Measurements from ENCODE around the gene CNFN. TPM values are rescaled to one million over a fixed set of nuclear protein-coding genes. Genes with fewer than 3 reads are reported as not detected.

The CNFN gene
- total RNA-seq, 1 experiment from 2014 or later, result not detected

Other genes starting within 250 kb of the CNFN start
- gene DEDD2, start 172.6 kb downstream of the CNFN start, total RNA-seq (2014; rRNA removed; shearing (Covaris generic)), result 16.2 and 18.0 TPM in 2 replicates
- gene ZNF526, start 170.0 kb downstream of the CNFN start, total RNA-seq (2014; rRNA removed; shearing (Covaris generic)), result 9.2 and 10.7 TPM in 2 replicates
- 34.9 and 37.1 TPM in 2 replicates for gene GSK3A, start 147.7 kb downstream of the CNFN start, total RNA-seq (2014; rRNA removed; shearing (Covaris generic))
- 35.1 and 37.7 TPM in 2 replicates for gene ERF, start 135.2 kb downstream of the CNFN start, total RNA-seq (2014; rRNA removed; shearing (Covaris generic))
- 19.1 and 21.5 TPM in 2 replicates for gene CIC, start 121.0 kb downstream of the CNFN start, total RNA-seq (2014; rRNA removed; shearing (Covaris generic))
- 0.73 and 1.9 TPM in 2 replicates for gene PRR19, start 88.2 kb downstream of the CNFN start, total RNA-seq (2014; rRNA removed; shearing (Covaris generic))
- gene PAFAH1B3, start 87.7 kb downstream of the CNFN start, total RNA-seq (2014; rRNA removed; shearing (Covaris generic)), result 62.5 and 65.6 TPM in 2 replicates
- gene TMEM145, start 77.0 kb downstream of the CNFN start, total RNA-seq (2014; rRNA removed; shearing (Covaris generic)), result 0.85 TPM in 1 of 2 replicates, not detected in the other
- 18.9 and 19.9 TPM in 2 replicates for gene MEGF8, start 64.7 kb downstream of the CNFN start, total RNA-seq (2014; rRNA removed; shearing (Covaris generic))
- gene LIPE, start 37.1 kb upstream of the CNFN start, total RNA-seq (2014; rRNA removed; shearing (Covaris generic)), result not detected in 2 replicates
- not detected in 2 replicates for gene CXCL17, start 52.6 kb upstream of the CNFN start, total RNA-seq (2014; rRNA removed; shearing (Covaris generic))
- gene CEACAM1, start 138.2 kb upstream of the CNFN start, total RNA-seq (2014; rRNA removed; shearing (Covaris generic)), result not detected in 2 replicates
- not detected in 2 replicates for gene CEACAM8, start 204.6 kb upstream of the CNFN start, total RNA-seq (2014; rRNA removed; shearing (Covaris generic))